Mesenteric fat pad (tissue), 1 donor: Measurements from ENCODE around the gene PROS1. TPM values are rescaled to one million over a fixed set of nuclear protein-coding genes. Genes with fewer than 3 reads are reported as not detected.
"Not testable (repeated sequence)": the region's sequence is repeated elsewhere in the genome, so short reads cannot be mapped to it uniquely, and the experiment has no call there.

Experiments
- DNase-seq: peaks from one replicate; pipeline ENCODE4 v3.0.0-alpha.2; 2020; ENCODE audit warnings: low spot score
- total RNA-seq: library from RNA; stranded (reverse); fragmentation: NEBNext Ultra II Directional; extraction: Animal tissue kit (Norgen Biotek cat#: 25700); gene quantifications from one replicate; pipeline ENCODE4 v1.2.1, GENCODE V29; 2021
- donor health status: DM: yes; HTN: yes; CAD: no.

PROS1 gene
- total RNA-seq, 1 donor from 2014 or later: 31.3 TPM

- not testable (repeated sequence) for DNase-seq
These were observed 95.3 kb downstream of the PROS1 start for GRCh38 chr3:93878250-93879017.

DNA sequence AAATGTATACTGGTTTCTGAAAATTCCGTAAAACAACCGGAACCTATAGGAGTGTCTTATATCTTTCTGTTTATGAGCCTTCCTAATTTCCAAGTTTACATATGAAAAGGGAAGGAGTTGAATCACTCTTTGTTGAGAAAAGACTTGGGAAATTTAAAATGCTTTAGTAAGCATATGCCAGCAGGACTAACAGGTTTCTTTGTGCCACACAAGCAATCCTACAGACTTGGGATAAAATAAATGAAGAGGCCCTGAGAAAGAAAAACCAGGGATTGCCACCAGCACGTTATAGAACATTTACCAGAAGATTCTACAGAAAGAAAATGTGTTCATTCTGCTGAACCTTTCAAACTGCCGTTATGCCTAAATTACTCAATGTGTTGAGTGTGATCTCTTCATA lies 96.3 kb downstream of the PROS1 start:
- not testable (repeated sequence) for DNase-seq

- not testable (repeated sequence) for DNase-seq
These were observed 100.3 kb downstream of the PROS1 start for GRCh38 chr3:93873412-93873811.

DNA sequence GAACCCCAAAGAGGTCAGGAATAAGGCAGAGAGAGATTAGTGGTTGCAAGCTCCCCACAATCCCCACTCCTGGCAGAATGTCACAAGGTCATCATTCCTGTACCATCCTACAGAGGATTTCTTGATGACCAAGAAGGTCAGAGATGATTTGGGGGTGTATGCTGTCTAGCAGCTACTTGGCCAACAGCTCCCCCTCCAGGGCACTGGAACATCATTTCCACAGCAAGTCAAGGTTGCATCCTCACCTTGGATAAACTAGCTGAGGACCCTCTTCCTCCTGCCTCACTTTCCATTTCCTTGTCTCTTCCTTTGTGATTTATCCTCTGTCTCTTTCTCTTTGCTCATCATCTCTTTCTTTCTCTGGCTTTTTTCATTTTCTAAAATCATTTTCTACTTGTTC lies 106.3 kb downstream of the PROS1 start:
- DNase-seq: no peak

- DNase-seq: no peak
These were observed 112.7 kb downstream of the PROS1 start for GRCh38 chr3:93861017-93861416.

DNA sequence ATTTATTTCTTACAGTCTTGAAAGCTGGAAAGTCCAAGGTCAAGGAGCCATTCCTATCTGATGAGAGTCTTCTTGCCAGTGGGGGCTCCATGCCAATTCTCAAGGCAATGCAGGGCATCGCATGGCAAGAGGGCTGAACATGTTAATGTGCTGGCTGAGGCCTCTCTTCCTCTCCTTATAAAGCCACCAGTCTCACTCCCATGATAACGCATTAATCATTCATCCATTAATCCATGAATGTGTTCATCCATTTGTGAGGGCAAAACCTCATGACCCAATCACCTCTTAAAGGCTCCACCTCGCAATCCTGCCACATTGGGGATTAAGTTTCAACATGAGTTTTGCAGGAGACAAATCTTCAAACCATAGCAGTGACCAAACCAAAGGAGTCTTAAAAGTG lies 118.3 kb downstream of the PROS1 start:
- no peak for DNase-seq

- DNase-seq: not testable (repeated sequence)
These were observed 121.5 kb downstream of the PROS1 start for GRCh38 chr3:93852228-93852627.

DNA sequence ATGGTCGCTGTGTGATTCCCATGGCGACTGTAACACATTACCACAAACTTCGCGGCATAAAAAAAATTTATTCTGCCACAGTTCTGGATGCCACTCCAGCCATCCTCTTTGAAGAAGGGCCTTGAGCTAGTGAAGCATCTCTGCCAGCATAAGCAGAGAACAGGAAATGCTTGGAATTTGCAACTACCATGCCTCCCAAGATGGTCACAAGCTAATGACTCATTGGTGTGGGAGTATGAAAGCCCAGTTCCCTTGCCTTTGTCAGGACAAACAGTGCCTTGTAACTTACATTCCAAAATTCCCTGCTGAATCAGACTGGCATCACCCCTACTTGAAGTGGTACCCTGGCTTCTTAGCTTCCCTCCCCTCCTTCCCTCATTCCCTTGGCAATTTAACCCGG lies 129.7 kb downstream of the PROS1 start:
- DNase-seq: no peak

DNA sequence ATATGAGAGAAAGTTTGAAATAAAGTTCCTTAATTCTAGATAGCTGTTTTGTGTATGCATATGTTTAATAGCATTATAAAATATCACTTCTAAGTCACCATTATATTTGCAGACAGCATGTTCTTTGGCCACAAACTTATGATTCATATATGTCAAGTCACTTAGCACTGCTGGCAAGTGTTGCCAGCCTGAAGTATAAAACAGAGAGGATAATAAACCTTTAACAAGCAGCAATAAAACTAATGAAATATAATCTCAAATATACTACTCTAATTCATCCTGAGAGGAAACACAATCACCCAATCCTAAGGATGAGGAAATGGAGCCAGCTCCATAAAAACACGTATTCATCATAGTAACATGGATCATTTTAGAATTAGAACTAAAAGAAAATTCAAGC lies 134.5 kb downstream of the PROS1 start:
- not testable (repeated sequence) for DNase-seq

Other genes starting within 250 kb of the PROS1 start
- gene ARL13B, start 6.3 kb upstream of the PROS1 start, total RNA-seq: 10.0 TPM
- gene STX19, start 54.7 kb upstream of the PROS1 start, total RNA-seq: not detected
- 4.6 TPM for gene DHFR2, start 89.0 kb upstream of the PROS1 start, total RNA-seq
- gene NSUN3, start 89.2 kb upstream of the PROS1 start, total RNA-seq: 11.1 TPM